KG1 (cell line): Measurements from ENCODE around the gene OR2T11.
"Not testable (repeated sequence)": the region's sequence is repeated elsewhere in the genome, so short reads cannot be mapped to it uniquely, and the experiment has no call there.

Experiments used
- DNase-seq: peaks from one replicate; lab custom pipeline; 2025; lab: John Stamatoyannopoulos, UW

Gene OR2T11

GRCh38 chr1:248618878-248619277, 16.0 kb downstream of the OR2T11 start:
- DNase-seq = no peak

GRCh38 chr1:248618119-248618518, 16.8 kb downstream of the OR2T11 start:
- DNase-seq = no peak

GRCh38 chr1:248613742-248614141, 21.1 kb downstream of the OR2T11 start:
- no peak for DNase-seq

DNA sequence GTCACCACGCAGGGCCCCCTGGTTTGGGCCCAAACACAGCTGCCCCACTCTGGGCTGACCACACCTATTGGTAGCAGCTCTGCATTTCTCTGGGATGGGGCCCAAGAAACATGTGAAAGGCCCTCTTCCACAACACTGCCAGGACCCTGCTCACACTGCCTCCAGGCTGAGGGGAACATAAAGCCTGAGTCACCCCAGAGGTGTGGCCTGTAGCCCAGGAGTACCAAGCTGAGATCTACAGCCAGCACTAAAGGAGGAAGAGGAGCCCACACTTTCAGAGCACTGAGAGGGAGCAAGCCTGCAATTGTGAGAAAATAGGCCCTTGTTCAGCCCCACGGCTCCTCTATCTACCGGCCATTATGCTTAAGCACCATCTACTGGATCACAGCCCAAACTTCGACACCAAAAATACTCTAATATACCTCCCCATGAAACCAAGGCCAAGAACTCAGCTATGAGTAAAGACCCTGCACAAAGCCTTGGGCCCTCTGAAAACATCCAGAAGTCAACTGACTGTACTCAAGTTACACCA, 22.9 kb downstream of the OR2T11 start:
- DNase-seq = no peak

GRCh38 chr1:248610301-248610700, 24.6 kb downstream of the OR2T11 start:
- DNase-seq = no peak

GRCh38 chr1:248599396-248599795, 35.5 kb downstream of the OR2T11 start:
- DNase-seq = no peak

GRCh38 chr1:248597589-248597988, 37.3 kb downstream of the OR2T11 start, which contains the start of gene OR2T10:
TSS of gene OR2T10 (minus strand) at chr1:248597700. CDS start at chr1:248593768, 3,932 bp downstream.
- no peak for DNase-seq

GRCh38 chr1:248596615-248597014, 38.3 kb downstream of the OR2T11 start:
- no peak for DNase-seq

GRCh38 chr1:248593226-248593625, 41.7 kb downstream of the OR2T11 start:
- no peak for DNase-seq

GRCh38 chr1:248592655-248593054, 42.2 kb downstream of the OR2T11 start:
- no peak for DNase-seq

DNA sequence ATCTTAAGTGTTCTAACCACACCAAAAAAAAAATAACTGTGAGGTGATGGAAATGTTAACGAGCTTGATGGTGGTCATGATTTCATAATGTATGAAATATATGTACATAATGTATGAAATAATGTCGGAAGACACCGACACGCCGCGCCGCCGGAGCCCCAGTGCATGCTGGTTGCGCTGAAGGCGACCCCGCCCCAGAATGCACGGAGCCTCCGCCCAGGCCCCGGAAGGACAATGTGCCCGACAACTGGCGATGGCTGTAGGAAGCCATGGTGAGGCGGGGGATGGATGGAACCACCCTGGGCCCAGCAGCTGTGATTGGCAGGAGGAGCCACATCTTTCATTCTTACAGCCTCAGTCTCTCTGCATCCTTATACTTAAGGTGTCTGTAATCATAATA, 44.8 kb downstream of the OR2T11 start:
- DNase-seq = no peak

DNA sequence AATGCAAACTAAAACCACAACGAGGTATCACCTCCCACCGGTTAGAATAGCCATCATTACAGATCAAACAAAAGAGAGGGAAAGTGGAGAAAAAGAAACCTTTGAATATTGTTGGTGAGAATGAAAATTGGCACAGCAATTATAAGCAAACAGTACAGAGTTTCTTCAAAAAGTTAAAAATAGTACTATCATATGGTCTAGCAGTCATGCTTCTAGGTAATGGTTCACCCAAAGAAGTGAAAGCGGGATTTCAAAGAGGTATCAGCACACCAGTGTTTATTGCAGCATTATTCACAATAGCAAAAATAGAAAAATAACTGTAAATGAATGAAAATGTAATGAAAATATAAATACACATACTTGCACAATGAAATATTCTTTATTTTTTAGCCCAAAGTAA, 45.6 kb downstream of the OR2T11 start:
- DNase-seq = no peak

GRCh38 chr1:248585266-248585665, 49.6 kb downstream of the OR2T11 start:
- no peak for DNase-seq

- DNase-seq = no peak
These were observed 58.5 kb downstream of the OR2T11 start for GRCh38 chr1:248576260-248576980.

DNA sequence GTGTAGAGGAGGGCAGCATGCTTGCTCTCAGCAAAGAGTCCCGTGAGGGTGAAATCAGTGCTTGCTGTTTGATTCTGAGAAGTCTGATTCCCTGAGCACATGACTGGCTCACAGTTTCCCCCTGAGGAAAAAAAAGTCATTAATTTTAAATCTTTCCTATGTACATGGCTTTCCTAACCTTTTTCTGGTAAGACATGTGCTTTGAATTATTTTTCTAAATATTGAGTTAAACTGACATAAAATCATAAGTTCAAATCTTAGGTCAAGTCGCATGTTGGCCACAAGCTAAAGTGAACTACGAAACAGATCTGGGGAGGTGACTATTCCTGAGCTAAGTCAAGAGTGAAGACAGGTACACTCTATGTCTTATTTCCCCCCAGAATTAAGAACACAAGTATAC, 60.2 kb downstream of the OR2T11 start, which contains the start of gene OR2T34:
Gene OR2T34, minus strand, starts transcription at position 101 of the 400 bp plus-strand sequence. Its CDS starts 0 bp downstream, at position 101.
- DNase-seq = not testable (repeated sequence)

DNA sequence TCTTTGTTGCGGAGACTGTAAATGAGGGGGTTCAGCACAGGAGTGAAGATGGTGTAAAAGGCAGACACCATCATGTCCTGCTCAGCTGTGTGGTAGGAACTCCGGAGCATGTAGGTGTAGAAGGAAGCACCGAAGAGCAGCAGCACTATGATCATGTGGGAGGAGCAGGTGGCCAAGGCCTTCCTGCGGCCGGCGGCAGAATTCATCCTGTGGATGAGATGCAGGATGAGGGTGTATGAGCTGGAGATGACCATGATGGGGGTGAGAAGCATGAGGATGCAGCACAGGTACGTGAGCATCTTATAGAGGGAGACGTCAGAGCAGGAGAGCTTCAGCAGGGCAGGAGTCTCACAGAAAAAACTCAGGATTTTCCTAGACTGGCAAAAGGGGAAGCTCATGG, 61.0 kb downstream of the OR2T11 start:
- not testable (repeated sequence) for DNase-seq
